ENCODE data around the gene KHDC4. TPM values are rescaled to one million over a fixed set of nuclear protein-coding genes. Genes with fewer than 3 reads are reported as not detected.

The KHDC4 gene
- total and polyA plus RNA-seq, 9 of the 15 experiments (the other 6 are each of a cell fraction or from before 2014, with no cell fraction given), result 12.1 to 185 (median 65.6) TPM

DNA sequence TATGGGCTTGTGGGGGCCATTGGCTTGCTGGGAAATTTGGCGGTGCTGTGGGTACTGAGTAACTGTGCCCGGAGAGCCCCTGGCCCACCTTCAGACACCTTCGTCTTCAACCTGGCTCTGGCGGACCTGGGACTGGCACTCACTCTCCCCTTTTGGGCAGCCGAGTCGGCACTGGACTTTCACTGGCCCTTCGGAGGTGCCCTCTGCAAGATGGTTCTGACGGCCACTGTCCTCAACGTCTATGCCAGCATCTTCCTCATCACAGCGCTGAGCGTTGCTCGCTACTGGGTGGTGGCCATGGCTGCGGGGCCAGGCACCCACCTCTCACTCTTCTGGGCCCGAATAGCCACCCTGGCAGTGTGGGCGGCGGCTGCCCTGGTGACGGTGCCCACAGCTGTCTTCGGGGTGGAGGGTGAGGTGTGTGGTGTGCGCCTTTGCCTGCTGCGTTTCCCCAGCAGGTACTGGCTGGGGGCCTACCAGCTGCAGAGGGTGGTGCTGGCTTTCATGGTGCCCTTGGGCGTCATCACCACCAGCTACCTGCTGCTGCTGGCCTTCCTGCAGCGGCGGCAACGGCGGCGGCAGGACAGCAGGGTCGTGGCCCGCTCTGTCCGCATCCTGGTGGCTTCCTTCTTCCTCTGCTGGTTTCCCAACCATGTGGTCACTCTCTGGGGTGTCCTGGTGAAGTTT, 7.8 kb upstream of the KHDC4 start:
- Histone ChIP-seq H3K9me3 (replicated peaks; ENCODE audit: control insufficient read depth, insufficient read depth, low read depth, low read length) (no peaks in the 10 kb centered on the region), H3K27me3 (ENCODE audit: control insufficient read depth in 2 of 2, insufficient read depth in 2 of 2, low read length in 2 of 2) (no peaks in the 10 kb centered on the region), H3K36me3 (ENCODE audit: control insufficient read depth, insufficient read depth, low read length) (peaks cover 11% of the 10 kb centered on the region; the same call in 1 of the 3 replicates), H2AFZ (ENCODE audit: low read depth, low read length) (no peak overlapping the region), H3K27ac (ENCODE audit: extremely low read depth, low read depth, low read length) (no peak overlapping the region), H3K4me2 (ENCODE audit: insufficient read depth, low read length) (no peak overlapping the region), H3K4me1 (replicated peaks in 1 of 2; ENCODE audit: control insufficient read depth in 2 of 2, insufficient read depth in 2 of 2, low read length in 2 of 2) (peaks cover 19 to 29% of the 10 kb centered on the region in 2 experiments), H4K20me1 (replicated peaks; ENCODE audit: control insufficient read depth, insufficient read depth, low read length) (no peaks in the 10 kb centered on the region), H3K9me1 (ENCODE audit: control insufficient read depth, insufficient read depth, low read length) (no peaks in the 10 kb centered on the region), H3K4me3 (no peak overlapping the region), H3K79me2 (ENCODE audit: control insufficient read depth, insufficient read depth, low read length) (no peaks in the 10 kb centered on the region), H3K9ac (ENCODE audit: insufficient read depth in 1 of 2, low read depth in 2 of 2, low read length in 2 of 2) (peak overlapping the region in 1 of 2 experiments; percentile 69; a peak in 2 of 4 replicates)
- ChIA-PET CTCF (ENCODE audit: low intra/inter-chr PET ratio) (interaction anchor here (0.6 kb wide), 1 partner anchor 55 kb away, joined by 4 read pairs; no protein-coding TSS in a partner anchor), POLR2A (interaction anchor here (1.1 to 6.9 kb wide), 4 partner anchors 9 to 35 kb away, joined by 3 to 50 read pairs (median 4); partner anchors contain the start of gene ARHGEF2)
- in situ Hi-C loops (cut with MboI), result no loop called here
- FAIRE-seq, result no peak
- intact Hi-C loops (cut with micrococcal nuclease), result no loop called here
- BruUV-seq (replicated peaks), result no TSS peak
- 92% methylated on average over 27 of the region's 29 CpGs for WGBS (ENCODE audit: insufficient coverage, low coverage, missing lambda C conversion rate)
- no peak for ATAC-seq
- DNase-seq (ENCODE audit: extremely low read depth in 1 of 4, low spot score in 3 of 4), result no peak
- TF ChIP-seq STAT6 (CRISPR knock-in tag; IDR thresholded peaks at IDR 0.05) (no peak), RCOR1 (IDR thresholded peaks at IDR 0.05; ENCODE audit: borderline replicate concordance in 1 of 2, low read depth in 2 of 2, low read length in 2 of 2) (no peak), GTF2E2 (tag; IDR thresholded peaks at IDR 0.05) (no peak), ZNF143 (CRISPR knock-in tag; IDR thresholded peaks at IDR 0.05) (0 out of 2 replicates have a peak, but pooled peaks have one; percentile 30), ZBTB5 (IDR thresholded peaks at IDR 0.05) (no peak), ETS2 (tag; IDR thresholded peaks at IDR 0.05; ENCODE audit: borderline replicate concordance, poor library complexity, severe bottlenecking) (no peak), POLR2G (IDR thresholded peaks at IDR 0.05; ENCODE audit: low read depth, low read length) (peak; percentile 78), RBFOX2 (IDR thresholded peaks at IDR 0.05; ENCODE audit: low read depth, low read length) (0 out of 2 replicates have a peak, but pooled peaks have one; percentile 23), ZFP30 (CRISPR knock-in tag; IDR thresholded peaks at IDR 0.05; ENCODE audit: borderline replicate concordance) (no peak), OTX1 (CRISPR knock-in tag; IDR thresholded peaks at IDR 0.05) (0 out of 2 replicates have a peak, but pooled peaks have one; percentile 57), TEAD2 (tag; IDR thresholded peaks at IDR 0.05) (no peak), RBM22 (IDR thresholded peaks at IDR 0.05; ENCODE audit: low read depth, low read length, poor library complexity, severe bottlenecking) (peak; percentile 97), ERF (CRISPR knock-in tag; IDR thresholded peaks at IDR 0.05) (no peak)
- TF ChIP-seq, protein P1, sequence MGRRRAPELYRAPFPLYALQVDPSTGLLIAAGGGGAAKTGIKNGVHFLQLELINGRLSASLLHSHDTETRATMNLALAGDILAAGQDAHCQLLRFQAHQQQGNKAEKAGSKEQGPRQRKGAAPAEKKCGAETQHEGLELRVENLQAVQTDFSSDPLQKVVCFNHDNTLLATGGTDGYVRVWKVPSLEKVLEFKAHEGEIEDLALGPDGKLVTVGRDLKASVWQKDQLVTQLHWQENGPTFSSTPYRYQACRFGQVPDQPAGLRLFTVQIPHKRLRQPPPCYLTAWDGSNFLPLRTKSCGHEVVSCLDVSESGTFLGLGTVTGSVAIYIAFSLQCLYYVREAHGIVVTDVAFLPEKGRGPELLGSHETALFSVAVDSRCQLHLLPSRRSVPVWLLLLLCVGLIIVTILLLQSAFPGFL (CRISPR knock-in tag; IDR thresholded peaks at IDR 0.05), result no peak
- TF ChIP-seq, protein P2, sequence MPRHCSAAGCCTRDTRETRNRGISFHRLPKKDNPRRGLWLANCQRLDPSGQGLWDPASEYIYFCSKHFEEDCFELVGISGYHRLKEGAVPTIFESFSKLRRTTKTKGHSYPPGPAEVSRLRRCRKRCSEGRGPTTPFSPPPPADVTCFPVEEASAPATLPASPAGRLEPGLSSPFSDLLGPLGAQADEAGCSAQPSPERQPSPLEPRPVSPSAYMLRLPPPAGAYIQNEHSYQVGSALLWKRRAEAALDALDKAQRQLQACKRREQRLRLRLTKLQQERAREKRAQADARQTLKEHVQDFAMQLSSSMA (CRISPR knock-in tag; IDR thresholded peaks at IDR 0.05), result no peak

Measured in K562 (cell line).